HG02884 (cell line): Measurements from ENCODE around the gene DDX59.
A peak's percentile ranks its signal among the peaks of the same experiment; 100 is the strongest.

Source experiments
- ATAC-seq: cut with Tn5 transposase; IDR thresholded peaks from one replicate; pipeline ENCODE4 v1.9.1; 2021; ENCODE audit warnings: mild to moderate bottlenecking, moderate library complexity; ENCODE audit not compliant: unreplicated experiment

Gene DDX59

GRCh38 chr1:200671235-200671786, 1.6 kb upstream of the DDX59 start:
- no peak for ATAC-seq

- peak; percentile 12 for ATAC-seq
Observed at GRCh38 chr1:200670242-200671118, 773 bp upstream of the DDX59 start.

DNA sequence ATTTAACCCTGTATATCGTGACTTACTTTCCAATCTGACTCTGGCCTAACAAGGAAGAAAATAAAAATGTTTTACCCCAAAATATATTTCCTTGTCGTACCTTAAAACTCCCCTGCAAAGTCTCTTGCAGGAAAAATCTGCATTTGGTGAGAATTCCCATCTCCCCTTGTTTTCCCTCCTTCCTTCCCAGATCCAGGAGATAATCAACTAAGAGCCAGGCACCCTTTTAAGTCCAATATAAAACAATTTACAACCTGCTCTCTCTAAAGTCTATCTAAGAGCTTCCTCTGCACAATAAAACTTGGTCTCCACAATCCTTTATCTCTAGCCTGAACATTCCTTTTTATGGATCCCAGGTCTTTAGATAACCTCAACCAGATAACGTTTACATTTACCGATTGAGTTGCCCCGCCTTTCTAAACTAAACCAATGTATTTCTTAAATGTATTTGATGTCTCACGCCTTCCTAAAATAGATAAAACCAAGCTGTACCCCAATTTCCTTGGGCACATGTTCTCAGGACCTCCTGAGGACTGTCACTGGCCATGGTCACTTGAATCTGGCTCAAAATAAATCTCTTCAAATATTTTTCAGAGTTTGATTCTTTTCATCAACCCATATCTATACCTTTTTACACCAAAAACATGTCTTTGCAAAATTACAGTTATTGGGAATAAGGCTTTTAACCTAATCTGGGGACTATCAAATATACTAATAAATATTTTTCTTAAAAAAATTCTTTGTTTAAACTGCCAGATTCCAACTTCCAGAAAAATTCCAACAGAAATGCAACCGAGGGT, 993 bp downstream of the DDX59 start:
- no peak for ATAC-seq

DNA sequence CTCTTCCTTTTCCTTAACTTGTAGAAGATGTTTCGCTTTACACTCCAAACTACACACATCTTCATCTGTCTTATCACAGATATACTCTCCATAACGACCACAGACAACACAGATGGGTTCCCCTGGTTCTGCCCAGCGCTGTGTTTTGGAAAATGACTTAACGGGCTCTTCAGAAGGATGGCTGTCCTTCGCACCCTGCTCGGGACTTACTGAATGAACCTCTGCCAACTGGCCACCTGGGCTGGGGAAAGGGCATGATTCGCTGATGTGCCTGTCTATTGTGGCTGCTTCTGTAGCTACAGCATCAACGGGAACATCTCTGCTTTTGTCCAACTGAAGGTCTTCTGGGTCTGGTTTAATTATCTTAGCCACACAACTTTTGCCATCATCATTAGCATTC, 3.4 kb downstream of the DDX59 start:
- no peak for ATAC-seq

DNA sequence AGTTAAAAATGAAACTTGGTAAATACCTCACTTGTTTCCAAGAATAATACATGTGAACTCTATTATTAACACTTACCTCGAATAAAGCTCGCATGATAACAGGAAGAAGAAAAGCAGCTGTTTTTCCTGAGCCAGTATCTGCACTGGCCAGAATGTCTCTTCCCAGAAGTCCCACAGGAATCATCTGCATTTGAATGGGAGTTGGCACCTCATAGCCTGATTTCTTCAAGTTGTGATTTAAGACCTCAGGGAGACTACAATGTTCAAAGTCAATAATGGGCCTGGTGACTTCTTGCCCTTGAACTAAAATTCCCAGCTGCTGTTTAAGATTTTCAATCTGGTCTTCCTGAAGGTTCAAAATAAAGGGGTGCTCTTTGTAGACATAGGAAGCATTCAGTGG, 3.8 kb downstream of the DDX59 start:
- no peak for ATAC-seq

GRCh38 chr1:200660719-200661118, 9.0 kb downstream of the DDX59 start:
- no peak for ATAC-seq

DNA sequence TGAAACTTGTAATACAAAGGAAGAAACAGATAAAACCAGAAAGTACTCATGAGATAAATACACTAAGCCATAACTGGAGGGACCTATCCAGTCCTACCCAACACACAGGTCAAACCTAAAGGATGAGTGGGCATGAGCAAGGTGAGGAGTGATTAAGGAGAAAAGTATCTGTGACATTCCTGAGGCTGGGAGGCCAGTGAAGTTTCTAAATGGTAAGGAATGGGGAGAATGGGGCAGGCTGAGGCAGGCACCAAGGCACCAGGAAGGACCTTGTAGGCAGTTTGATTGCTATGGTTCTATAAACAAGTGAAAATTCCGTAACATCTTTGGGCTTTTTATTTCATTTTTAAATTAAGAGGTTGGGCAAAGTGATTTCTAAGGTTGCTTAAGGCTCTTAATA, 10.4 kb downstream of the DDX59 start:
- no peak for ATAC-seq

- ATAC-seq = no peak
Observed at GRCh38 chr1:200658037-200658818, 11.5 kb downstream of the DDX59 start.

DNA sequence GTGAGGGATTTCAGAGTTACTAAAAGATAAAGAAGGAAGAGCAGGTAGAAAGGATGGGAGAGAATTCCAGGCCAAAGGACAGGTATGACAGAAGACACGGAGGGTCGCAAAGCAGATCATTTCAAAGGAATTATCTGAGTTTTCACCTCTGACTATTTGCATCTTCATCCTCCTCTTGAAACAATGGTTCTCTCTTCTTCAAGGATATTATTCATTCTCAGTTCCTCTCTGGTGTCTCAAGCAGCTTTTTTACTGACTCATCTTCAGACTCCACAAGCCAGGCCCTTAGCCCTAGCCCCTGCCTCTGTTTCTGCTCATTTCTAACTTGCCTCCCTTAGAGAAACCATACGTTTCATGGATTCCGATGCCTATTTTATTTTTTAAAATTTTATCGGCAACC, 15.0 kb downstream of the DDX59 start:
- peak; percentile 89 for ATAC-seq

DNA sequence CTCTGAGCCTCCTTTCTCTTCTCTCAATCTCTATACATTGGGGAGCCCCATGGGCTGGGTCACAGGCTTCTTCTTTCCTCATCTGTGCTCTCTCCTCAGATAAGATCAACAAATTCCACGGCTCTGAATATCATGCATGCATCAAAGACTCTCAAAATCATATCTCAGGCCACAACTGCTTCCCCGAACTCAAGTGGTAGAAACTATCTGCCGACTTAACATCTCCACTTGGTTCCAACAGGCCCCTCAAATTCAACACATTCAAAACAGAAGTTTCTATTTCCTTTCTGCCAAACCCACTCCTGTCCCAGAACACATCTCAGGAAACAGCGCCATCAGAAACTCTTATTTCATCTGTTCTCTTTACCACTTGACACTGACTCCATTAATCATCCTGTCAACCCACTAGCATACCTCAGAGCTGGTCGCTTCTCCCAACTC, 16.7 kb downstream of the DDX59 start:
- no peak for ATAC-seq

- no peak for ATAC-seq
Observed at GRCh38 chr1:200652378-200652777, 17.3 kb downstream of the DDX59 start.

GRCh38 chr1:200646515-200646914, 23.2 kb downstream of the DDX59 start:
- no peak for ATAC-seq

DNA sequence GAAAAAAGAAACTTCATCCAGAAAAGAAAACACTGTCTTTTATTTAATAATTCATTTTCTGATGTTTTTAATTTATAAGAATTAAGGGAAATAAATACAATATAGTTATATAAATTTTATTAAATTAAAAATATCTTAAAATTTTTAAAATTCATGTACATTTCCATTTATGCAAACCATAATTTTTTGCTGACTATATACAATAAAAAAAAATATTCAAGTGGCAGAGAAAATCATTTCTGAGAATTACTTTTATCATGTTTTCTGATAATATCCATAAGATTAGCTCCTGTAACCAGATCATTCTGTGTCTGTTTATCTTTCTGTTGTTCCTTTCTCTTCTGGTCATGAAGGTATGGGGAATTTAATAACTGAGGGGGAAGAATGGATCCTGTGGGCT, 25.7 kb downstream of the DDX59 start:
- ATAC-seq = no peak

GRCh38 chr1:200642481-200642880, 27.2 kb downstream of the DDX59 start:
- ATAC-seq = no peak

GRCh38 chr1:200640963-200641401, 28.7 kb downstream of the DDX59 start:
- no peak for ATAC-seq

DNA sequence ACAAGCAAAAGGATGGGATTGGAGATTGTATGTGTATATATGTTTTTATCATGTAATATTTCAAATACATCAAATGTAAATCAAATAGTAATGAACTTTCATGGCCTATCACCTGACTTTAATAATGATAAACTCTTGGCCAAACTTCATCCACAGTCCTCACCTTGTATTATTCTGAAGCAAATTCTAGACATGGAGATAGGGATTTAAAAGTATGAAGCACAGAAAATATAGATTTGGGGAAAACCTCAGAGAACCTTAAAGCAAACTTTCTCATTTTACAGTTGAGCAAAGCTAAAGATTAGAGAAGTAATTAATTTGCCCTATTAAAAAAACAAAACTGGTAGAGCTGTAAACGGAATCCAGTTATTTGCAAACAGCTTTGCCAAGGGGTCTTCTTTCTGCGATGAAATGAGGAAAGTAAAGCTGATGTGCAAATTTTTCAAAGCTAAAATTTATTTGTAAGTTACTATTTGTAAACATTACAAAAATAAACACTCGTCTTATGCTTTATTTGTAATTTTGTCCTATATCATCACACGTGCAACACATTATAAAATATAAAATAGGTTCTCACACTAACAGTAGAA, 29.2 kb downstream of the DDX59 start:
- peak; percentile 8 for ATAC-seq

GRCh38 chr1:200638073-200638472, 31.6 kb downstream of the DDX59 start:
- no peak for ATAC-seq

DNA sequence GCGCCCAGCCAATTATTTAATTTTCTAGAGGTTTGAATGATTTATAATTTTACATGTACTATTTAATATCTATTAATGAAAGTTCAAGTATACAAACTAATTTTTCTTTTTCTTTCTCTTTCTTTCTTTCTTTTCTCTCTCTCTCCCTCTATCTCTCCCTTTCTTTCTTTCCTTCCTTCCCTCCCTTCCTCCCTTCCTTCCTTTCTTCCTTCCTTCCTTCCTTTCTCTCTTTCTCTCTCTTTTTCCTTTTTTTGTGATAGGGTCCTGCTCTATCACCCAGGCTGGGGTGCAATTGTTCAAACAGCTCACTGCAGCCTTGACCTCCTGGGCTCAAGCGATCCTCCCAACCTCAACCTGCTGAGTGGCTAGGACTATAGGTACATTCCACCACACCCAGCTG, 33.0 kb downstream of the DDX59 start:
- ATAC-seq = no peak

DNA sequence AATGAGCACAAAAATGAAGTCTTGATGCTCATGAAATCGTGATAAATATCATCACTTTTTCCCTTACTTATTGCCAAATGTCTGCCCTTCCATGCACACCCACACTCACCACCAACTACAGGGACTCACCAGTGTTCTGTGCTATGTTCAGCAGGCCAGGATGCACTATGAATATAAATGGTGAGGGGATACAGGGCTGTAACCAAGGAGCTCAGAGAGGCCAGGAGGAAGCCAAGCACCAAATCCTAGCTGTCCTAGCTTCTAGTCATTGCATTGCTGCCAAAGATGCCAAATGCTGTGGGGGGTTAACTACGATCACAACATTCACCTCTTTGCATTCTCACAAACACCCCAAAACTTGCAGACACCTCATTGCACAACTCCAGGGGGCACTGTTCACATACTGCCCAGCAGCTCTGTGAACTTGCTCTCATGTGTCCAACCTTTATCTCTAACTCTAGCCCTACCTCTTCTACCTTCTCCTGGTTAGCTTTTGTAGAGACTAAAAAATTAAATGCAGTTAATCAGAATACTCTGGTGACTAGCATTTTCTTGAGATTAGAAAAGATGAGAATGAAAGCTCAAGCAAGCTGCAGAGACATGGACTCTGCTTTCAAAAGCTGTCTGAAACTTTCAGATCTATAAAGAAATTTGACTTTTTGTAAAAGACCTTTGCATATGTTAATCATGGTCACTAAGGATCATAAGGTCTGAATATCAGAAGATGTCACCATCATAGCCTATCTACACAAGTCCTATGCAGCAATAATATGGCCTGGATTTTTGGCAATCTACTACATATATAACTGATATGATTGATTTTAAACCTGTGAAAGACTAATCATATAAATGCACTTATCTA, 35.2 kb downstream of the DDX59 start:
- no peak for ATAC-seq

GRCh38 chr1:200631375-200631774, 38.3 kb downstream of the DDX59 start:
- no peak for ATAC-seq
